Measurements from ENCODE around the gene DGKZ. TPM values are rescaled to one million over a fixed set of nuclear protein-coding genes. Genes with fewer than 3 reads are reported as not detected.

The DGKZ gene
- total and polyA plus RNA-seq, 2 of the 13 experiments (the other 11 are each of a cell fraction or from before 2014, with no cell fraction given) = 15.8 to 20.7 TPM

DNA sequence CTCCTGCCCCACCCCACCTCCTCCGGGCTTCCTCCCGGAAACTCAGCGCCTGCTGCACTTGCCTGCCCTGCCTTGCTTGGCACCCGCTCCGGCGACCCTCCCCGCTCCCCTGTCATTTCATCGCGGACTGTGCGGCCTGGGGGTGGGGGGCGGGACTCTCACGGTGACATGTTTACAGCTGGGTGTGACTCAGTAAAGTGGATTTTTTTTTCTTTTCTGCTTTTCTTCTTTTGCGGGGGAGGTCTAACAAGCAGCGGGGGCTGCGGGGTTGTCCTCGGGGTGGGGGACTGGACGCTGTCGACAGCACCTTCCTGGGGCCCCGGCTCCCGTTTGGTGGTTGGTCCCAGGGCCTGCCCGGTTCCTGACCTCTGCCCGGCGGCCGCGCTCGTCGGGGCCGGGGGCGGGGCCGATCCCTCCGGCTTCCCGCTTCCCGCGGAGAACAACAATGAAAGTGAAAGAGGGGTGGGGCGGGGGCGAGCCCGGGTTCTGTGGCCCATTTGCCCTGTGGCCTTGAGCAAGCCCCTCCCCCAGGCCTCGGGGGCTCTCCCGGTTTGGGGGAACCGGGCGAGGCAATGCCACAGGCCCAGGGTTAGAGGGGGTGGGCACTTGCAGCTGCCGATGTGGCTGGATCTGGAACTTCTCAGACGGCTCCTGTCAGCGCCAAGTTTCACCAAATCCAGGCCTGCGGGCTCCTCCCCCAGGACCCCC lies 33.2 kb downstream of the DGKZ start (continued):
- TF ChIP-seq ZNF614 (CRISPR knock-in tag; IDR thresholded peaks at IDR 0.05; ENCODE audit: borderline replicate concordance) (peak; percentile 56; the same call in 1 of the 2 replicates), MTF2 (CRISPR knock-in tag; IDR thresholded peaks at IDR 0.05; ENCODE audit: borderline replicate concordance) (no peak), ARID2 (CRISPR knock-in tag; IDR thresholded peaks at IDR 0.05; ENCODE audit: borderline replicate concordance) (peak; percentile 71; the same call in 1 of the 2 replicates), DNMT1 (CRISPR knock-in tag; IDR thresholded peaks at IDR 0.05) (no peak), ZNF510 (CRISPR knock-in tag; IDR thresholded peaks at IDR 0.05; ENCODE audit: low read depth) (no peak), ZFP90 (CRISPR knock-in tag; IDR thresholded peaks at IDR 0.05; ENCODE audit: borderline replicate concordance) (no peak), RBM39 (IDR thresholded peaks at IDR 0.05; ENCODE audit: low read depth, low read length, poor library complexity, severe bottlenecking) (peak; percentile 49), TBX3 (IDR thresholded peaks at IDR 0.05; ENCODE audit: borderline replicate concordance) (no peak), HDAC6 (IDR thresholded peaks at IDR 0.05; ENCODE audit: low read depth, low read length) (no peak), SMAD3 (CRISPR knock-in tag; IDR thresholded peaks at IDR 0.05) (0 out of 2 replicates have a peak, but pooled peaks have one; percentile 35), MYC (CRISPR knock-in tag; IDR thresholded peaks at IDR 0.05; ENCODE audit: borderline replicate concordance) (0 out of 2 replicates have a peak, but pooled peaks have one; percentile 58), ZNF639 (CRISPR knock-in tag; conservative IDR thresholded peaks at IDR 0.05) (peak; percentile 88), KAT8 (CRISPR knock-in tag; IDR thresholded peaks at IDR 0.05) (peak; percentile 43; the same call in 1 of the 2 replicates), CBX2 (IDR thresholded peaks at IDR 0.05; ENCODE audit: low read depth, low read length) (no peak), CBX2 (CRISPR knock-in tag; IDR thresholded peaks at IDR 0.05; ENCODE audit: low read depth) (no peak), ZNF350 (CRISPR knock-in tag; IDR thresholded peaks at IDR 0.05; ENCODE audit: borderline replicate concordance, low read depth) (peak; percentile 71; the same call in 1 of the 2 replicates), ZBTB10 (CRISPR knock-in tag; IDR thresholded peaks at IDR 0.05; ENCODE audit: borderline replicate concordance) (peak; percentile 75), ZNF724P (CRISPR knock-in tag; IDR thresholded peaks at IDR 0.05; ENCODE audit: borderline replicate concordance) (no peak), TAF1 (CRISPR knock-in tag; IDR thresholded peaks at IDR 0.05) (peak; percentile 54; the same call in 1 of the 2 replicates), ZNF501 (CRISPR knock-in tag; IDR thresholded peaks at IDR 0.05) (peak; percentile 69; the same call in 1 of the 2 replicates), KLF12 (CRISPR knock-in tag; IDR thresholded peaks at IDR 0.05; ENCODE audit: borderline replicate concordance) (peak; percentile 69; the same call in 1 of the 2 replicates), ZNF556 (CRISPR knock-in tag; IDR thresholded peaks at IDR 0.05; ENCODE audit: borderline replicate concordance) (no peak), TBL1XR1 (IDR thresholded peaks at IDR 0.05; ENCODE audit: borderline replicate concordance, low read length, partially characterized antibody) (no peak), MAX (IDR thresholded peaks at IDR 0.05) (peak; percentile 21; the same call in 1 of the 2 replicates), ZBTB20 (CRISPR knock-in tag; IDR thresholded peaks at IDR 0.05; ENCODE audit: borderline replicate concordance, low read depth) (no peak), ZNF138 (CRISPR knock-in tag; IDR thresholded peaks at IDR 0.05; ENCODE audit: low read depth) (no peak), ZNF451 (CRISPR knock-in tag; IDR thresholded peaks at IDR 0.05) (0 out of 2 replicates have a peak, but pooled peaks have one; percentile 38)

Measured in HepG2 (cell line).